ENCODE measurements around the gene TXNRD3.
A peak's percentile ranks its signal among the peaks of the same experiment; 100 is the strongest.

The TXNRD3 gene

DNA sequence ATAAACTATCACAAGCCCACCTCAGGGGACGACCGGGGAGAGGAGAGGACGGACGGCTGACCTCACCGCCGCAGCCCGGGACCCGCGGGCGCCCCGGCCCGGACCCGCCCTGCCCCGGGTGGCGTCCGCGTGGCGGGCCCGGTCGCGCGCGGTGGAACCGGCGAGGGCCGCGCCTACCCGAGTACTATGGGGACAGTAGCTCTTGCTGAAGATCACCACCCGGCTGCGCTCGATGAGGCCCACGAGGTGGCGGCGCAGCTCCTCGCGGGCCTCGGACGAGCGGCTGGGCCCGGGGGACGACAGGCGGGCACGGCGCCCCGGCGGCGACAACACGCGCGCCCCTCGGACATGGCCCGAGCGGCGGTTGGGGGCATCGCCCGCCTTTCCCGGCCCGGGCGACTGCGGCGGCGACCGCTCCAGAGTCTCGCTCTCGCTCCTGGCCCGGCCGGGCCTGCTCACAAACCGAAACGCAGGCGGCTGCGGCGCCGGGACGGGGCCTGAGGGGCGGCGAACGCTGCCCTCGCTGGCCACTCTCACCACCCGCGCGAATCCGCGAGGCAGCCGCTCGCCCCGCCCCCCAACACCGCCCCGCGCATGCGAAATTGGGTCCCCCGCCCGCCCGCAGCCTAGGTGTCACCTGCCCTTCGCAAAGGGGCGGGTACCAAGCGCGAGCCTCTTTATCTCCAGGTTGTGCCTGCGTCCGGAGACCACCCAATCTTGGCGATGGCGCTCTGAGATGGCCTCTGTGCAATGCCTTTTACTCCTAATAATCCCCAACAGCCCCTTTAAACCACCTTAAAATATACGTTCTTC, at the start of gene TXNRD3:
TSS of gene TXNRD3 (minus strand) at position 554 of the 813 bp plus-strand sequence.
- H3K4me3 ChIP-seq (ENCODE audit: low read length), result peak within 1 kb of the TSS; percentile 51
- TF ChIP-seq ZNF274 (IDR thresholded peaks at IDR 0.05; ENCODE audit: low read depth, low read length), result no peak

DNA sequence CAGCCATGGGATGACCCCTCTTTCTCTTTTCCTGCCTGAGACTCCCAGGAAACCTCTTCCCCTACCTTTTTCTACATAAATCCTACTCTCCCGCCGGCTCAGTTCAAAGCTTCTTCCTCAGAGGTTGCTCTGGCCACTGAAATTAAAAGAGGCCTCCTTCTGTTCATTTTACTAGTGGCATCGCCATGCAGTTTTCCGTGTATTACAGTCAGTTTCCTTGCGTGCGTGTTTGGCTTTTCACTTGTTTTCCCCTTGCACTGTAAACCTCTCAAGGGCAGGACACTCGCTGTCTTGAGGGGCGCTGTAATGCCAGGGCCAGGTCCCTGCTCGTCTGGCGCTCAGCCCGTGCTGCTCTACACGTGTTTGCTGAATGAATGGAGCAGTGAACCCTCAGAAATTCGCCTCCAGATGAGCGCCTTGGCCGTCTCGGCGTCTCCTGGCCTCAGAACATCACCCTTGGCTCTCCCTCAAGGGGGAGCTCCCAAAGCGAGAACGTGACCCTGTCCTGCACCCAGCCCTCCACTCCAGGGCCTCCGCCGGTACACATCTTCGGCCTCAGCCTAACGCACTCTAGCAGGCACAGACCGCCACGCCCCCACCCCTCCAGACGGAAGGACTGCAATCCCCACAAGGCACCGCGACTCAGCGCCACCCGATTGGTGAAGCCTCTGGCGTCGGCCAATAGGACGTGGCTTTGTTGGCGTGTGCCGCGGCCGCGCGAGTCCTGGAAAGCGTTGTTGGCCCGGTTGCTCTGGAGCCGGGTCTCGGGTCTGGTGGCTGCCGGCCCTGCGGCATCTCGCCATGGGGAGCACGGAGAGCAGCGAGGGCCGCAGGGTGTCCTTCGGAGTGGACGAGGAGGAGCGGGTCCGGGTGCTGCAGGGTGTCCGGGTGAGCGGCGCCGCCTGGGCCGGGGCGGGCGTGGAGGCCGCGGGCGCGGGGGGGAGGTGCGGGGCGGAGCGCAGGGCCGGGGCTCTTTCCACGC, 48.9 kb upstream of the TXNRD3 start, which contains the start of gene CHCHD6:
TSS of gene CHCHD6 (plus strand) at position 729 of the 982 bp plus-strand sequence. CDS start at position 802, 73 bp downstream.
- no peak for TF ChIP-seq ZNF274 (IDR thresholded peaks at IDR 0.05; ENCODE audit: low read depth, low read length)
- peak within 1 kb of the TSS; percentile 70; the same call in 1 of the 2 replicates for H3K4me3 ChIP-seq (ENCODE audit: low read length)

GRCh38 chr3:126699011-126699410, 44.1 kb upstream of the TXNRD3 start:
- no peak overlapping the region for H3K4me3 ChIP-seq (ENCODE audit: low read length)
- TF ChIP-seq ZNF274 (IDR thresholded peaks at IDR 0.05; ENCODE audit: low read depth, low read length), result no peak

GRCh38 chr3:126696701-126697267, 41.9 kb upstream of the TXNRD3 start:
- no peak for TF ChIP-seq ZNF274 (IDR thresholded peaks at IDR 0.05; ENCODE audit: low read depth, low read length)
- no peak overlapping the region for H3K4me3 ChIP-seq (ENCODE audit: low read length)

- no peak overlapping the region for H3K4me3 ChIP-seq (ENCODE audit: low read length)
- no peak for TF ChIP-seq ZNF274 (IDR thresholded peaks at IDR 0.05; ENCODE audit: low read depth, low read length)
Observed at GRCh38 chr3:126693921-126694320, 39.0 kb upstream of the TXNRD3 start.

- H3K4me3 ChIP-seq (ENCODE audit: low read length), result no peak overlapping the region
- TF ChIP-seq ZNF274 (IDR thresholded peaks at IDR 0.05; ENCODE audit: low read depth, low read length), result no peak
Observed at GRCh38 chr3:126692858-126693257, 37.9 kb upstream of the TXNRD3 start.

DNA sequence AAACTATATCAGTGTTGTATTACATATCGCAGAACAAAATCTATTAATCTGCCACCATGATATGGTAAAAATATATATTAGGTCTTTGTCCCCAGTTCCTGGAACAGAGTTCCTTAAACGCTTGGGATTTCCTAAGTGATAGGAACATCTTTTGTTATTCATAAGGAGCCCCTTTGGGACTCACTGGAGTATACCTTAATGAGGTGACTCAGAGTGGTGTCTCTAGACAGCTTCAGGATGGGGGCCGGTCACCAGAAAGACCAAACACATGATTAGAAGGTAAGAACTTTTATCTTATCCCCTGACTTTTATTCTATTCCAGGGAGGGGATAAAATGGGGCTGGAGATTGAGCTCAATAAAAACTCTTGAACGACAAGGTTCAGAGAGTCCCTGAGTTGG, 36.8 kb upstream of the TXNRD3 start:
- no peak overlapping the region for H3K4me3 ChIP-seq (ENCODE audit: low read length)
- no peak for TF ChIP-seq ZNF274 (IDR thresholded peaks at IDR 0.05; ENCODE audit: low read depth, low read length)

GRCh38 chr3:126685493-126685892, 30.6 kb upstream of the TXNRD3 start:
- no peak for TF ChIP-seq ZNF274 (IDR thresholded peaks at IDR 0.05; ENCODE audit: low read depth, low read length)

GRCh38 chr3:126685021-126685420, 30.1 kb upstream of the TXNRD3 start:
- no peak for TF ChIP-seq ZNF274 (IDR thresholded peaks at IDR 0.05; ENCODE audit: low read depth, low read length)
- H3K4me3 ChIP-seq (ENCODE audit: low read length), result no peak overlapping the region

More at GRCh38 chr3:126685493-126685892, 30.6 kb upstream of the TXNRD3 start:
- no peak overlapping the region for H3K4me3 ChIP-seq (ENCODE audit: low read length)

DNA sequence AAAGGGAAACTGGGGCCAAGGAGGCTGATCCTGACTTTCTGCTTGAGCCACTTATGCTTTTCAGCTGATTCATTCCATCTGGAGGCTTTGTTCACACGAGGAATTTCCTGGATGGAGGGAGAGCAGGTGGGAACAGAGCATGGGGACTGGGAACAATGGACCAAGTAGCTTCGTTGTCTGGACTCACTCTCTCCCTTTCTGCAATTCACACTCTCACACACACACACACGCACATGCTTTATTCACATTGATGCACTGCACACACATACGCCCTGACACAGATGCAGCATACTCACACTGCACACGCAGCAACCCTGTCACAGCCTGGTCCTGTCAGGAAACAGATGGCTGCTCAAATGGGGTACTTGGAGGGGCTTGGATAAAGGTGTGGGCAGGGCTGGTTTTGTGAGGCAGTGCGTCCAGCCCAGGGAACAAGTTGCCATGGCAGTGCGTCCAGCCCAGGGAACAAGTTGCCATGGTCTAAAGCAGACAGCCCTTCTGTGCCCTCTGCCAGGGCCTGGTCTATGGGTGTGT, 29.4 kb upstream of the TXNRD3 start:
- no peak for TF ChIP-seq ZNF274 (IDR thresholded peaks at IDR 0.05; ENCODE audit: low read depth, low read length)
- no peak overlapping the region for H3K4me3 ChIP-seq (ENCODE audit: low read length)

GRCh38 chr3:126683069-126683468, 28.1 kb upstream of the TXNRD3 start:
- no peak for TF ChIP-seq ZNF274 (IDR thresholded peaks at IDR 0.05; ENCODE audit: low read depth, low read length)
- no peak overlapping the region for H3K4me3 ChIP-seq (ENCODE audit: low read length)

DNA sequence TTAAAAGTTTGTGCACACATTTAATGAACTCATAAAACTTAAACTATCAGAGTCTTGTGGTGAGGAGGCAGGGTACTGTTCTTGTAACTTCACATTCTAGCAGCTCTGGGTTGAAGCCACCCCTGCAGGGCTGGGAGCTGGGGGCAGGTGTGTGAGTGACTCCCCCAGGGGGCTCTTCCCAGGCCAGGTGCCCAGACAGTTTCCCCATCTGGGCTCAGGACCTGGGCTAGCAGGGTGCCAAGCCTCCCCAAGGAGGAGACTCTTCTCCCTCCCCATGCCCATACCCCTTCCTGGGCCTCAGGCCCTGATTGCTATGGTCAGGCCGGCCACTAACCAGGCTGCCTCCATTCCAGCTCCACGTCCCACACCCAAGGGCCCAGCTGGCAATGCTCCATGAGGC, 27.1 kb upstream of the TXNRD3 start:
- no peak overlapping the region for H3K4me3 ChIP-seq (ENCODE audit: low read length)
- no peak for TF ChIP-seq ZNF274 (IDR thresholded peaks at IDR 0.05; ENCODE audit: low read depth, low read length)

DNA sequence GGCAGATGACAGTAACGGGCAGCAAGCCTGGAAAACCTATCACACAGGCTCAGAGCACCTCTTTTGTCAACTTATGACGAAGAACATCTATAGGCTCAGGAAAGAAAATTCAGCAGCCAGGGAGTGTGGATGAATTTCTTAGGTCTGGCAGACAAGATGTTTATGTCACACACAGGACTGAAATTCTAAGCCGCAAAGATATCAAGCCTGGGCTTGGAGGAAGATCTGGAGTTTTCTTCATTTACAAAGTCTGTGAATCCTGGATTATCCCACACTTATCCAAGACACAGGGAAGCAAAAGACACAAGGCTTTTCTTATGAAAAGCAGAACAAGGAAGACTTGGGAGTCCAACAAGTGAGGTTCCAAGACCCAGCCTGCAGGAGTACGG, 25.7 kb upstream of the TXNRD3 start:
- TF ChIP-seq ZNF274 (IDR thresholded peaks at IDR 0.05; ENCODE audit: low read depth, low read length), result no peak
- H3K4me3 ChIP-seq (ENCODE audit: low read length), result no peak overlapping the region

Measured in GM08714 (cell line).